IMR-90 (cell line): ENCODE results near the gene MSANTD1.

Experiments
- BHLHE40 ChIP-seq: fragments of 150-350 bp; IDR thresholded peaks from 2 replicates; pipeline ENCODE4 v1.6.1; 2016; ENCODE audit warnings: mild to moderate bottlenecking, low read depth, low read length
- MXI1 ChIP-seq: IDR thresholded peaks from 2 replicates; pipeline ENCODE4 v1.6.1; 2012; ENCODE audit warnings: low read depth, mild to moderate bottlenecking, low read length, moderate library complexity, borderline replicate concordance
- RCOR1 ChIP-seq: IDR thresholded peaks from 2 replicates; pipeline ENCODE4 v1.6.1; 2012; ENCODE audit warnings: mild to moderate bottlenecking, low read length, improper control_type of control experiment; ENCODE audit not compliant: insufficient replicate concordance
- RFX5 ChIP-seq: IDR thresholded peaks from 2 replicates; pipeline ENCODE4 v1.8.0; 2012; ENCODE audit warnings: low read depth, mild to moderate bottlenecking, low read length, moderate library complexity
- SMC3 ChIP-seq: fragments of 150-350 bp; IDR thresholded peaks from 2 replicates; pipeline ENCODE4 v1.6.1; 2016; ENCODE audit warnings: low read depth, mild to moderate bottlenecking, antibody characterized with exemption, low read length, moderate library complexity
- TF ChIP-seq, protein P1 (sequence below): conservative IDR thresholded peaks from 2 replicates; pipeline ENCODE4 v1.5.1; 2012; ENCODE audit warnings: mild to moderate bottlenecking, low read depth, low read length, improper control_type of control experiment
- TF ChIP-seq, protein P2 (sequence below): fragments of 150-350 bp; IDR thresholded peaks from 2 replicates; pipeline ENCODE4 v1.6.1; 2016; ENCODE audit warnings: low read depth, mild to moderate bottlenecking, low read length, moderate library complexity, borderline replicate concordance

DNA sequence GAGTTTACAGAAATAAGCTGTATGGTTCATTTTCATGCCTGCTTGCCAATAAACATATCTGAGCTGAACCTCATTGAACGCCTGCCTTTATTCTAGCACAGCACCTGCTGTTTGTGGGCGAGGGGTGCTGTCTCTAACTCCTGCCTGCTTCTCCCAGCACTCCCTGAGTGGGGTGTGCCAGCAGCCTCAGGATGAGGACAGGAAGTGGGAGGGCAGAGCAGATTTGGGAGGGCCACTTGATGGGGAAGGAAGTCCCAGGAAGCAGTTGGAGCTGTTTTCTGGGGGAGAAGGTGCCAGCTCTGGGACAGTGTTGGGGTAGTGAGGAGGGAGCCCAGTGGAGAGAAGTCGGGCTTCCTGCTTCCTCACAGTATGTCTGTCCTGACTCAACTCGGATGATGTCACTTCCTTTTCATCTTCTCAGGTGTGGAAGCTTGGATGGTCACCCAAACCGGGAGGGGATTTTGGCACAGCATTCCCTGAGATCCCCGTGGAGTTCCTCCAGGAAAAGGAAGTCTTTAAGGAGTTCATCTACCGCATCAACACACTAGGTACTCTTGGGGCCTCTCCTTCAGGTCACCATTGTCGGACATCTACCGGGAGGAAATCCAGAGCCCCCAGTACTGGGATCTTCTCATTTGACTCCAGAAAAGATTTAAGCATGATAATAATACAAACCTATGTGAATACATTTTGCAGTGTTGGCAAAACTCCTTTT, 29.0 kb upstream of the MSANTD1 start:
- TF ChIP-seq RCOR1 (no peak), RFX5 (no peak), BHLHE40 (no peak), MXI1 (no peak), SMC3 (no peak)
- TF ChIP-seq, protein P1, sequence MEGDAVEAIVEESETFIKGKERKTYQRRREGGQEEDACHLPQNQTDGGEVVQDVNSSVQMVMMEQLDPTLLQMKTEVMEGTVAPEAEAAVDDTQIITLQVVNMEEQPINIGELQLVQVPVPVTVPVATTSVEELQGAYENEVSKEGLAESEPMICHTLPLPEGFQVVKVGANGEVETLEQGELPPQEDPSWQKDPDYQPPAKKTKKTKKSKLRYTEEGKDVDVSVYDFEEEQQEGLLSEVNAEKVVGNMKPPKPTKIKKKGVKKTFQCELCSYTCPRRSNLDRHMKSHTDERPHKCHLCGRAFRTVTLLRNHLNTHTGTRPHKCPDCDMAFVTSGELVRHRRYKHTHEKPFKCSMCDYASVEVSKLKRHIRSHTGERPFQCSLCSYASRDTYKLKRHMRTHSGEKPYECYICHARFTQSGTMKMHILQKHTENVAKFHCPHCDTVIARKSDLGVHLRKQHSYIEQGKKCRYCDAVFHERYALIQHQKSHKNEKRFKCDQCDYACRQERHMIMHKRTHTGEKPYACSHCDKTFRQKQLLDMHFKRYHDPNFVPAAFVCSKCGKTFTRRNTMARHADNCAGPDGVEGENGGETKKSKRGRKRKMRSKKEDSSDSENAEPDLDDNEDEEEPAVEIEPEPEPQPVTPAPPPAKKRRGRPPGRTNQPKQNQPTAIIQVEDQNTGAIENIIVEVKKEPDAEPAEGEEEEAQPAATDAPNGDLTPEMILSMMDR: no peak
- TF ChIP-seq, protein P2, sequence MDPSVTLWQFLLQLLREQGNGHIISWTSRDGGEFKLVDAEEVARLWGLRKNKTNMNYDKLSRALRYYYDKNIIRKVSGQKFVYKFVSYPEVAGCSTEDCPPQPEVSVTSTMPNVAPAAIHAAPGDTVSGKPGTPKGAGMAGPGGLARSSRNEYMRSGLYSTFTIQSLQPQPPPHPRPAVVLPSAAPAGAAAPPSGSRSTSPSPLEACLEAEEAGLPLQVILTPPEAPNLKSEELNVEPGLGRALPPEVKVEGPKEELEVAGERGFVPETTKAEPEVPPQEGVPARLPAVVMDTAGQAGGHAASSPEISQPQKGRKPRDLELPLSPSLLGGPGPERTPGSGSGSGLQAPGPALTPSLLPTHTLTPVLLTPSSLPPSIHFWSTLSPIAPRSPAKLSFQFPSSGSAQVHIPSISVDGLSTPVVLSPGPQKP: no peak
